Right hindlimb (tissue), 1 donor: ENCODE results near the gene SPRED2.

Experiments used
- DNase-seq: peaks from one replicate; pipeline ENCODE4 v3.0.0-alpha.2; 2018

SPRED2 gene

GRCh38 chr2:65300134-65300760 is 132.2 kb downstream of the SPRED2 start:
- peak; percentile 88 for DNase-seq

DNA sequence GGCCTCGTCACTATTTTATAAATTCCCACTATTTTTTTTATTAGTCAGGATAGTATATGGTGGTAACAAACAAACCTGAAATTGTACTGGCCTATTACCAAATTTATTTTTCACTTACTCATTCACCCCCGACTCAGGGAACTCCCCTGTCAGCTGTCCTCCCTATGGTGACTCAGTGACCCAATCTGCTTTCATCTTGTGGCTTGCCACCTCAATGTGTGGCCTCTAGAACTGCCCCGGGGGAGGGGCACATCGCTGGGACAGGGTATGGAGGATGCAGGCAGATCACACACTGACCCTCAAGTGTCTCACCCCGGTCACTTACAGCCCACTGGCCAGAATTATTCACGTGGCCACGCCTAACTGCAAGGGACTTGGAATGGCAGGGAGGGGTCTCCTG is 133.2 kb downstream of the SPRED2 start:
- no peak for DNase-seq

DNA sequence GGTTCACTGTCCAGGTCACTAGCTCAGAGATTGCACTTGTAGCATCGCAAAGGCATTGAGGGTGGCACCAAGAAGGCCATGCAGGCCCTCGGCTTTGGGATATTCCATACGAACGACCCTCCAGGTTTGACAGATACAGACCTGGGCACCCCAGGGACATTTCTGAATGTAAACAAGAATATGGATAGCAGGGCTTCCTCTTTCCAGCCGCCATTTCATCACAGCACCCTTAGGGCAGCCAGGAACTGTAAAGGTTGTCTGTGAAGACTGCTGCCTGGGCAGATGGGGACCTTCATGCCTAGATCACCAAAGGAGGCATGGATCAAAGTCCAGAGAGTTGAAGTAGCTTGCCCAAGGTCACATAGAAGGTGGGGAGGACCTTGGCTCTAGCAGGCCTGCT is 134.3 kb downstream of the SPRED2 start:
- DNase-seq = no peak

- DNase-seq = no peak
These were observed 134.9 kb downstream of the SPRED2 start for GRCh38 chr2:65297544-65297943.

GRCh38 chr2:65296971-65297370 is 135.4 kb downstream of the SPRED2 start:
- no peak for DNase-seq

DNA sequence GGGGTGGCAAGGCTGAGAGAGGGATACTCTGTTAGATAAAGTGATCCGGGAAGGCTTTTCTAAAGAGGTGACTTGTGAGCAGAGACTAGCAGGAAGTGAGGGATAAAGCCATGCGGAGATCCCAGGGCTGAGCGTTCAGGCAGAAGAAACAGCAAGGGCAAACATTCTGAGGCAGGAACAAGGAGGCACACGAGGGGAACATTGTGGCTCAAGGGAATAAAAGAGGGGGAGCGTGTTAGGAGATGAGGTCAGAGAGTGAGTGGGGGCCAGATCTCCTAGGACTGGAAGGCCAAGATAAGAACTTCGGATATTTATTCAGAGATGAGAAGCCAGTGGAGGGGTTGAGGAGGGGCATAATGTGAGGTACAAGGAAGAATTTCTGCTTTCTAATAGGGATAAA is 137.7 kb downstream of the SPRED2 start:
- no peak for DNase-seq

DNA sequence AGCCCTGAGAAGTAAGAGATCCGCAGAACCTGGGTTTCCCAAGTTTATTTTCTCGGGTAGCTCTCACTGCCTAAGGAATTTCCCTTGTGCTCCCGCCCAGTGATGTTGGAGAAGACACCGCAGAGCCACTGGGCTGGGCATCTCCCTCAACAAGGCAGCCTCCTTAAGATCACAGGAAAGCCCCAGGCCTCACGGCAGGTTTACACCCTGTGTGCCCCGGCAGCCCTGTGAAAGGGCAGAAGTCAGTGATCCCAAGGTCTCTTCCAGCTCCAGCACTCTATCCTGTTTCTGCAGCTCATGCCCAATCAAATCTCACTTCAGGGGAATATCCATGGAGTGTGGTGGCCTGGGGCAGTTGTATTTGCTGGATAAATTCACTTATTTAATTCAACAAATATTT is 138.3 kb downstream of the SPRED2 start:
- DNase-seq = no peak

DNA sequence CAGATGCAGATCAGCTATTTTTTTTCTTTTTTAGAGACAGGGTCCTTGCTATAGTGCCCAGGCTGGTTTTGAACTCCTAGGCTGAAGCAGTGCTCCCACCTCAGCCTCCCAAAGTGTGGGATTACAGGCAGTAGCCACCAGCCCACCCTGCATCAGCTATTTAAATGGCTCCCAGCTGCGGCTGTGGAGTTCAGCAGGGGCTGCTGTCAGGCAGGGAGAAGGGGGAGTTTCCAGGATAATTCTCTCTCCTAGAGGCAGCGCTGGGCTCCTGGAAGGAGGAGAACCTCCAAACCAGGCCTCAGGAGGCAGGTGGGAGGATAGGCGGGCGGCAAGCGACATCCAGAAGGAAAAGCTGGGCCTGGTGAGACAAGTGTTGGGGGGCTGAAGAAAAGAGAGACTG is 139.0 kb downstream of the SPRED2 start:
- DNase-seq = peak; percentile 40

DNA sequence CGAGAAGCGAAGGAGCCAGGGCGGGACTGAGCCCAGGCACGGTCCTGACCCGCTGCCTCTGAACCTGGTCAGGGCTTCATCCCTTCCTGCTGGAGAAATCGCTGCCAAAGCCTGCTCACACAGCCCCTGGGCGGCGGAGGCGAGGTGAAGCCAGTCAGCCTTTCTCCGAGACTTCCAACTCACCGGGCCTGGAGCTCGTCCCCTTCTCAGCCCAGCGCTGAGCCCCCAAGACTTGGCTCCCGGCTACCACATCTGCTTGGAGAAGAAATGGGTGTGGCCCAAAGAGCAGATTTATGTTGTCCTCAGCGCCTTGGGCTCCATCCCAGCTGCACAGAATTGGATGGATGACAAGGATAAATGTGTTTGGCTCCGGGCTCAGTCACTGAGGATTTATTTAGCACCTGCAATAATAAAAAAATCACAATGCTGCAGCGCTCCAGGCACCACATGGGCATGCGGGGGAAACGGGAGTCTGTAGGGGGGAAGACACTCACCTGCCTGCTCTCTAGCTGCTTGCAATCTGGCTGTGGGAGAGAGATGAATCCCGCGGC is 139.9 kb downstream of the SPRED2 start:
- peak; percentile 87 for DNase-seq

- DNase-seq = peak; percentile 44
These were observed 140.3 kb downstream of the SPRED2 start for GRCh38 chr2:65292106-65292400.

DNA sequence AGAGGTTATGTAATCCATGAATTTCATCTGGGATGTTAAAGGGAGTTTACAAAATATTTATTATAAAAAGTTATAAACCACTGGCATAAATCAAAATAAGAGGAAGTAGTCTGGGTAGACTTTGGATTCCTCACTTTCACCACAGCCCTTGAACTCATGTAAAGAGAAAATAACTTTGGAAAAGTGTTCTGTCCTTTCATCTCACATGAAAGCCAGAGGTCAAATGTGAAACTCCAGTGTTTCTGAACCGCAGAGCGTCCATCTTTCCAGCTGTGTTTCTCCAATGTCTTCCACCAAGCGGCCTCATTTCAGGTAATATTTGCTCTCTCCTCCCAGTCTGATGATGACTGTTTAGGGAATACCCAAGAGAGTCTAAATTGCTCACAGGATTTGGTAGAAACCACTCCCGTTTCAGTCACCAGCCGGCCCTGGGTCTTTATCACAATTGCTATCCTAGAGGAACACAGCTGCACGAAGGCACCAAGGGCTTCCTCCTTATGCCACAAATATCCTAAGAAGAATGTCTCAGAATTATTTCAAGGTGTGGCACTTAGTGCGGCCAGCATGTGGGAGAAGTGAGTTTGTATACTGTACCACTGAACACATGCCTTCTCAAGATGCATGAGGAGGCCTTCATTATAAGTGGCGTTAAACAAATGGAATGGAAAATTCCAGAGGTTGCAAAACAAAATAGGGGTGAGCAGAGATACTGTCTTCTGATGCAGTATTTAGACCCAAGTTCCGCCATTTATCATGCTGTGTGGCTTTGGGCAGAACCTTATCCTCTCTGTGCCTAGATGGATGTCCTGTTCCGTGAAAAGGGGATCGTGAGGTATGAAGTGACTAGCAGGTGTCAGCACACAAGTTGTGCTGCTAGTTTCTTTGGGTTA is 140.9 kb downstream of the SPRED2 start:
- no peak for DNase-seq

GRCh38 chr2:65287364-65287763 is 145.0 kb downstream of the SPRED2 start:
- no peak for DNase-seq

GRCh38 chr2:65282477-65283053 is 149.8 kb downstream of the SPRED2 start:
- DNase-seq = no peak

GRCh38 chr2:65281627-65282351 is 150.6 kb downstream of the SPRED2 start:
- peak; percentile 76 for DNase-seq

DNA sequence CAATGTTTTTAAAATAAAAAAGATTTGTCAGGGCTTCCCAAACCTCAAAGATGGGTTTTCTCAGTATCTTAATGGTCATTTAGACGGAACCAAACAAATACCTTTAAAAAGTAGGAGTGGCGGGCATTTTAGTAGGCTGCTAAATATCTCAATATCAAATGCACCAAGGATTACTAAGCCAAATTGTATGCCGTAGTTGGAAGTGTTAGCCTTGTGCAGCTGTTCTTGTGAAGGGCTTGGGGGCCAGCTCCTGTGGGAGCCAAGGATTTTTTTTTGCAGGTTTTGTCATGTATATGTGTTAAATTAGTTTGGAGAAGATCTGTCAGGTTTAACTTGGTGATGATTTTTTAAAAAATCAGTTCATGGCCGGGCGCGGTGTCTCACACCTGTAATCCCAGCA is 152.6 kb downstream of the SPRED2 start:
- DNase-seq = no peak

DNA sequence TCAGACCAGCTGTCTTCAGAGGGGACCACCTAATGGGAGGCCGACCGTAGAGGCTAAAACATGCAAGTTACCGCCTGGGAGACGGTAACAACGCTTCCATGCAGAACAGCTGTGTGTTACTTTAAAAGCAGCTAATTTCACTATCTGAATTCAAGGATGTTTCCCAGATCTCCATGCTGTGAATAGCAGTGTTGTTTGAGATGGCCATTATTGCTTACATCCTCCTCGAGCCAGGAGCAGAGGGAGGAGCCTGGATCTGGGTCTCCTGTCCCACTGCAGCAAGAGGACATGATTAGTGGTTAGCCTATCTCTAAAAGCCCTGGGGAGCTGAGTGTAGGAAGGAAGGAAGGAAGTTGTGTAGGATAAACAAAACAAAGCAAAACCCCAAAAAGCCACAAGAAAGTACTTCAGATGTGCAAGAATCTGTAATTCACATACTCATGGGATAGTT is 153.8 kb downstream of the SPRED2 start:
- peak; percentile 69 for DNase-seq

- no peak for DNase-seq
These were observed 154.5 kb downstream of the SPRED2 start for GRCh38 chr2:65277791-65278483.

GRCh38 chr2:65277118-65277517 is 155.3 kb downstream of the SPRED2 start:
- no peak for DNase-seq

- DNase-seq = no peak
These were observed 155.8 kb downstream of the SPRED2 start for GRCh38 chr2:65276609-65277008.

- no peak for DNase-seq
These were observed 157.1 kb downstream of the SPRED2 start for GRCh38 chr2:65275141-65275915.

GRCh38 chr2:65273344-65273743 is 159.1 kb downstream of the SPRED2 start:
- DNase-seq = no peak

GRCh38 chr2:65268957-65269356 is 163.4 kb downstream of the SPRED2 start:
- DNase-seq = no peak
